HG03558 (cell line): ENCODE data around the gene PHLDB2.

Source experiments
- ATAC-seq: cut with Tn5 transposase; IDR thresholded peaks from one replicate; pipeline ENCODE4 v1.9.1; 2021; ENCODE audit warnings: moderate number of reproducible peaks; ENCODE audit not compliant: unreplicated experiment; ENCODE audit errors: extremely low read depth

The PHLDB2 gene

GRCh38 chr3:111919370-111920065 is 60.5 kb downstream of the PHLDB2 start:
- ATAC-seq = no peak

- ATAC-seq = no peak
Measured at GRCh38 chr3:111921181-111921580, 62.1 kb downstream of the PHLDB2 start.

GRCh38 chr3:111923095-111923771 is 64.2 kb downstream of the PHLDB2 start:
- ATAC-seq = no peak

- no peak for ATAC-seq
Measured at GRCh38 chr3:111923806-111924205, 64.7 kb downstream of the PHLDB2 start.

- no peak for ATAC-seq
Measured at GRCh38 chr3:111924283-111924682, 65.2 kb downstream of the PHLDB2 start.

GRCh38 chr3:111926266-111926676 is 67.2 kb downstream of the PHLDB2 start:
- ATAC-seq = no peak

GRCh38 chr3:111928613-111929012 is 69.5 kb downstream of the PHLDB2 start:
- no peak for ATAC-seq

- no peak for ATAC-seq
Measured at GRCh38 chr3:111929484-111929883, 70.4 kb downstream of the PHLDB2 start.

- no peak for ATAC-seq
Measured at GRCh38 chr3:111932946-111933345, 73.9 kb downstream of the PHLDB2 start.

GRCh38 chr3:111936191-111936841 is 77.3 kb downstream of the PHLDB2 start:
- no peak for ATAC-seq

GRCh38 chr3:111936967-111937366 is 77.9 kb downstream of the PHLDB2 start:
- no peak for ATAC-seq

GRCh38 chr3:111937871-111938270 is 78.8 kb downstream of the PHLDB2 start:
- no peak for ATAC-seq

- no peak for ATAC-seq
Measured at GRCh38 chr3:111939873-111940272, 80.8 kb downstream of the PHLDB2 start.

GRCh38 chr3:111943533-111943932 is 84.5 kb downstream of the PHLDB2 start:
- ATAC-seq = no peak

- no peak for ATAC-seq
Measured at GRCh38 chr3:111944372-111944771, 85.3 kb downstream of the PHLDB2 start.

- ATAC-seq = no peak
Measured at GRCh38 chr3:111947231-111947630, 88.2 kb downstream of the PHLDB2 start.

- ATAC-seq = no peak
Measured at GRCh38 chr3:111948786-111949185, 89.7 kb downstream of the PHLDB2 start.

GRCh38 chr3:111949712-111950111 is 90.6 kb downstream of the PHLDB2 start:
- no peak for ATAC-seq

- no peak for ATAC-seq
Measured at GRCh38 chr3:111951032-111951431, 92.0 kb downstream of the PHLDB2 start.

GRCh38 chr3:111952086-111952485 is 93.0 kb downstream of the PHLDB2 start:
- no peak for ATAC-seq

- no peak for ATAC-seq
Measured at GRCh38 chr3:111952866-111953450, 93.9 kb downstream of the PHLDB2 start.
